Panc1 (cell line): ENCODE data around the gene NDUFAF2. TPM values are rescaled to one million over a fixed set of nuclear protein-coding genes. Genes with fewer than 3 reads are reported as not detected.

Source experiments
- ATAC-seq: fragments of 200-7000 bp; cut with Tn5 transposase; 2 replicates; pipeline ENCODE4 v1.9.1; 2020; ENCODE audit warnings: mild to moderate bottlenecking, moderate library complexity
- BruUV-seq: library from RNA; stranded (reverse); fragments of 400-500 nt; replicated peaks from 2 replicates; lab custom pipeline; 2021; lab: Mats Ljungman, UMichigan
- CTCF ChIA-PET: fragments of 300-600 bp; sonication (Branson Sonifier 250); formaldehyde crosslinking; loops from one replicate; lab custom pipeline; 2022; ENCODE audit warnings: antibody characterized with exemption; lab: Charles Lee
- POLR2A ChIA-PET: fragments of 300-600 bp; sonication (Branson Sonifier 250); formaldehyde crosslinking; loops from one replicate; lab custom pipeline; 2022; ENCODE audit warnings: antibody characterized with exemption; lab: Charles Lee
- DNase-seq: peaks from one replicate; pipeline ENCODE4 v3.0.0-alpha.2; 2010; ENCODE audit warnings: low read depth, low spot score
- H3K27ac ChIP-seq: 2 replicates; pipeline ENCODE4 v1.5.1; 2011; ENCODE audit warnings: mild to moderate bottlenecking, low read length, inconsistent platforms
- H3K27me3 ChIP-seq: fragments of 200-500 bp; sonication (Bioruptor generic); 2 replicates; pipeline ENCODE4 v1.6.0; 2014; ENCODE audit warnings: low read length, inconsistent platforms; ENCODE audit not compliant: control insufficient read depth, insufficient read depth
- H3K36me3 ChIP-seq: fragments of 200-500 bp; sonication (Bioruptor generic); 2 replicates; pipeline ENCODE4 v1.5.1; 2014; ENCODE audit warnings: inconsistent platforms, mild to moderate bottlenecking, low read length, moderate library complexity; ENCODE audit not compliant: control insufficient read depth, insufficient read depth
- H3K4me1 ChIP-seq: 2 replicates; pipeline ENCODE4 v1.5.1; 2011; ENCODE audit warnings: inconsistent platforms, mild to moderate bottlenecking, low read length, moderate library complexity; ENCODE audit not compliant: control insufficient read depth, insufficient read depth
- H3K4me3 ChIP-seq, 2 experiments: 2 replicates each; pipeline ENCODE4 v1.5.1; 2011 to 2012; ENCODE audit warnings: low read depth in 2 of 2, low read length in 2 of 2, mild to moderate bottlenecking in 2 of 2, inconsistent platforms in 1 of 2, moderate library complexity in 1 of 2
- H3K9me3 ChIP-seq: fragments of 200-500 bp; sonication (Bioruptor generic); 2 replicates; pipeline ENCODE4 v1.5.1; 2014; ENCODE audit warnings: low read depth, mild to moderate bottlenecking, inconsistent platforms, low read length, moderate library complexity; ENCODE audit not compliant: control insufficient read depth, insufficient read depth
- CTCF ChIP-seq: fragments of 450-650 bp; IDR thresholded peaks from 2 replicates; pipeline ENCODE4 v1.5.1; 2017; ENCODE audit warnings: mild to moderate bottlenecking
- POLR2AphosphoS5 ChIP-seq: IDR thresholded peaks from 2 replicates; pipeline ENCODE4 v1.6.1; 2012; ENCODE audit warnings: mild to moderate bottlenecking, low read depth, low read length, moderate library complexity
- SIN3A ChIP-seq: IDR thresholded peaks from 2 replicates; pipeline ENCODE4 v1.6.1; 2012; ENCODE audit warnings: low read depth, mild to moderate bottlenecking, low read length, moderate library complexity, borderline replicate concordance; ENCODE audit not compliant: insufficient read depth
- TCF7L2 ChIP-seq: IDR thresholded peaks from 2 replicates; pipeline ENCODE4 v1.6.1; 2011; ENCODE audit warnings: mild to moderate bottlenecking, low read depth, low read length, inconsistent platforms
- in situ Hi-C: cut with HindIII; loops from 2 replicates; pipeline ENCODE4 v1.10.0; 2016; ENCODE audit warnings: low sequenced_read_pairs, low pct_unique_long_range_greater_than_20kb
- intact Hi-C: fragments of 100-400 bp; cut with micrococcal nuclease; formaldehyde crosslinking; loops from one replicate; pipeline ENCODE4 v1.10.0; 2022; ENCODE audit not compliant: unreplicated experiment
- total RNA-seq: library from RNA; stranded (reverse); gene quantifications from one replicate; pipeline ENCODE4 v1.2.1, GENCODE V29; 2021; ENCODE audit not compliant: unreplicated experiment
- TF ChIP-seq, protein P1 (sequence below), 2 experiments: IDR thresholded peaks; 2 replicates each; pipeline ENCODE4 v1.6.1; 2011 to 2012; ENCODE audit warnings: low read depth in 2 of 2, control low read depth in 1 of 2, low read length in 1 of 2, mild to moderate bottlenecking in 1 of 2, moderate library complexity in 1 of 2; ENCODE audit not compliant: insufficient read depth in 1 of 2

The NDUFAF2 gene
- total RNA-seq, 1 experiment from 2014 or later = 41.6 TPM

DNA sequence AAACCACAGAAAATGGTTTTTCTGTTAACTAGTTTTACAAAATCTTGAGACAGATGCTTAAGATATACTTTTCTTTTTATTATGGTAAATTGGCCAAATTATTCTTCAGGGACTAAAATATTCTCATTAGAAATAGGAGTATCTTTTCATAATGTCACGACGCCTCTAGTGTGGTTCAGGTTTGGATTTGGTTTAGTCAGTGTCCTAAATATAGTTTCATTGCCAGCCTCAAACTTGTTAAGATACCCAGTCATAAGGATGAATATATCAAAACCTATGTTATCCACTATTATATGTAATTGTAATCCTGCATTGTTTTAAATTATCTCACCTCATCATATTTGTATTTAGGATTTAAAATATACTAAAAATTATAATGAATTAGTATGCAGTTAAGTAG, 13.7 kb downstream of the NDUFAF2 start:
- ATAC-seq = no peak
- in situ Hi-C loops (no loop called here), intact Hi-C loops (no loop called here)
- Histone ChIP-seq H3K27ac (no peak overlapping the region), H3K36me3 (no peaks in the 10 kb centered on the region), H3K4me1 (no peaks in the 10 kb centered on the region), H3K27me3 (no peaks in the 10 kb centered on the region), H3K9me3 (no peaks in the 10 kb centered on the region; the same call in 1 of the 2 replicates), H3K4me3 (no peak overlapping the region)
- no peak for DNase-seq
- ChIA-PET CTCF (no interaction called here), POLR2A (interaction anchor here (0.6 kb wide), 1 partner anchor 373 kb away, joined by 4 read pairs; the partner anchor contains the start of gene ZSWIM6)
- no TSS peak for BruUV-seq
- TF ChIP-seq POLR2AphosphoS5 = no peak
- TF ChIP-seq, protein P1, sequence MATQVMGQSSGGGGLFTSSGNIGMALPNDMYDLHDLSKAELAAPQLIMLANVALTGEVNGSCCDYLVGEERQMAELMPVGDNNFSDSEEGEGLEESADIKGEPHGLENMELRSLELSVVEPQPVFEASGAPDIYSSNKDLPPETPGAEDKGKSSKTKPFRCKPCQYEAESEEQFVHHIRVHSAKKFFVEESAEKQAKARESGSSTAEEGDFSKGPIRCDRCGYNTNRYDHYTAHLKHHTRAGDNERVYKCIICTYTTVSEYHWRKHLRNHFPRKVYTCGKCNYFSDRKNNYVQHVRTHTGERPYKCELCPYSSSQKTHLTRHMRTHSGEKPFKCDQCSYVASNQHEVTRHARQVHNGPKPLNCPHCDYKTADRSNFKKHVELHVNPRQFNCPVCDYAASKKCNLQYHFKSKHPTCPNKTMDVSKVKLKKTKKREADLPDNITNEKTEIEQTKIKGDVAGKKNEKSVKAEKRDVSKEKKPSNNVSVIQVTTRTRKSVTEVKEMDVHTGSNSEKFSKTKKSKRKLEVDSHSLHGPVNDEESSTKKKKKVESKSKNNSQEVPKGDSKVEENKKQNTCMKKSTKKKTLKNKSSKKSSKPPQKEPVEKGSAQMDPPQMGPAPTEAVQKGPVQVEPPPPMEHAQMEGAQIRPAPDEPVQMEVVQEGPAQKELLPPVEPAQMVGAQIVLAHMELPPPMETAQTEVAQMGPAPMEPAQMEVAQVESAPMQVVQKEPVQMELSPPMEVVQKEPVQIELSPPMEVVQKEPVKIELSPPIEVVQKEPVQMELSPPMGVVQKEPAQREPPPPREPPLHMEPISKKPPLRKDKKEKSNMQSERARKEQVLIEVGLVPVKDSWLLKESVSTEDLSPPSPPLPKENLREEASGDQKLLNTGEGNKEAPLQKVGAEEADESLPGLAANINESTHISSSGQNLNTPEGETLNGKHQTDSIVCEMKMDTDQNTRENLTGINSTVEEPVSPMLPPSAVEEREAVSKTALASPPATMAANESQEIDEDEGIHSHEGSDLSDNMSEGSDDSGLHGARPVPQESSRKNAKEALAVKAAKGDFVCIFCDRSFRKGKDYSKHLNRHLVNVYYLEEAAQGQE (IDR thresholded peaks at IDR 0.05; ENCODE audit: insufficient read depth in 1 of 2, low read depth in 2 of 2, low read length in 1 of 2) = no peak
- TF ChIP-seq TCF7L2 = no peak
- TF ChIP-seq SIN3A = no peak
- no peak for TF ChIP-seq CTCF

- no peak for ATAC-seq
- H3K4me3 ChIP-seq = no peak overlapping the region
- TF ChIP-seq, protein P1 (IDR thresholded peaks at IDR 0.05; ENCODE audit: insufficient read depth in 1 of 2, low read depth in 2 of 2, low read length in 1 of 2) = no peak
- TF ChIP-seq SIN3A (no peak), CTCF (no peak; the same call in 1 of the 2 replicates), POLR2AphosphoS5 (no peak), TCF7L2 (no peak)
- ChIA-PET POLR2A (interaction anchor here (0.6 kb wide), 1 partner anchor 373 kb away, joined by 4 read pairs; the partner anchor contains the start of gene ZSWIM6), CTCF (no interaction called here)
- intact Hi-C loops = no loop called here
- no TSS peak for BruUV-seq
- H3K27me3 ChIP-seq = no peaks in the 10 kb centered on the region
- DNase-seq = no peak
- no peaks in the 10 kb centered on the region for H3K4me1 ChIP-seq
- H3K9me3 ChIP-seq = no peaks in the 10 kb centered on the region
- in situ Hi-C loops = no loop called here
- H3K27ac ChIP-seq = no peak overlapping the region
- H3K36me3 ChIP-seq = no peaks in the 10 kb centered on the region
Observed at GRCh38 chr5:60959156-60959555, 14.2 kb downstream of the NDUFAF2 start.
